ENCODE results near the gene THOP1.

GRCh38 chr19:2761876-2762782 lies 23.2 kb upstream of the THOP1 start:
- TF ChIP-seq POLR2A (IDR thresholded peaks at IDR 0.05) (no peak), CTCF (IDR thresholded peaks at IDR 0.05) (no peak)
